Body of pancreas (tissue), 4 donors: ENCODE data around the gene ASTN1. TPM values are rescaled to one million over a fixed set of nuclear protein-coding genes. Genes with fewer than 3 reads are reported as not detected.

Experiments used
- ATAC-seq: fragments of 150-250 bp; one replicate; pipeline ENCODE4 v1.9.1; 2016
- DNase-seq, 4 donors: peaks; one replicate each; pipeline ENCODE4 v3.0.0-alpha.2; 2019
- H3K27ac ChIP-seq, 4 donors: fragments of 200-600 bp; sonication (generic); 1 replicate in 3 of 4; 2 replicates in 1 of 4; pipeline versions ENCODE4 v1.5.1 to v1.6.1; 2016 to 2019; ENCODE audit warnings: mild to moderate bottlenecking in 1 of 4, mixed read lengths in 1 of 4, moderate library complexity in 1 of 4
- H3K27me3 ChIP-seq, 2 donors: fragments of 200-600 bp; sonication (generic); one replicate each; pipeline ENCODE4 v1.6.0; 2016; ENCODE audit warnings: mild to moderate bottlenecking in 1 of 2
- H3K36me3 ChIP-seq, 2 donors: fragments of 200-600 bp; sonication (generic); replicated peaks in 1 of 2; 2 replicates each; pipeline ENCODE4 v1.5.1; 2016; ENCODE audit warnings: low read depth in 2 of 2; ENCODE audit not compliant: insufficient read depth in 1 of 2
- H3K4me1 ChIP-seq: fragments of 200-600 bp; sonication (generic); one replicate; pipeline ENCODE4 v1.6.0; 2016
- H3K4me3 ChIP-seq, 2 donors: fragments of 200-600 bp; sonication (generic); 1 replicate in 1 of 2; 2 replicates in 1 of 2; pipeline ENCODE4 v1.5.1; 2016 to 2019
- H3K9me3 ChIP-seq, 3 donors: fragments of 200-600 bp; sonication (generic); 1 replicate in 2 of 3; 2 replicates in 1 of 3; pipeline ENCODE4 v1.5.1; 2016
- CTCF ChIP-seq, 7 experiments: fragments of 450-650 bp in 4 of 7; fragments of 200-600 bp in 3 of 7; sonication (generic) in 3 of 7; IDR thresholded peaks; one replicate each; pipeline ENCODE4 v1.5.1; 2016 to 2019; ENCODE audit warnings: antibody characterized with exemption in 7 of 7
- POLR2A ChIP-seq, 3 donors: fragments of 450-650 bp; IDR thresholded peaks; one replicate each; pipeline ENCODE4 v1.6.1; 2016; ENCODE audit warnings: antibody characterized with exemption in 3 of 3, mild to moderate bottlenecking in 2 of 3
- WGBS, 2 donors: methylation state at CpG; one replicate each; pipeline ENCODE4 v1.1.5; 2017; 5-methylcytosine and 5-hydroxymethylcytosine counted together
- intact Hi-C: fragments of 100-400 bp; cut with DNase I; formaldehyde crosslinking; loops from one replicate; pipeline ENCODE4 v1.15.1; 2023
- total RNA-seq, 2 donors: library from RNA; depleted of rRNA; stranded (reverse); fragments of >200 nt; gene quantifications; one replicate each; pipeline ENCODE4 v1.1.0, GENCODE V29; 2016

ASTN1 gene
- total RNA-seq, 2 donors from 2014 or later, result 0.66 to 0.78 TPM

GRCh38 chr1:177132141-177132540 lies 32.4 kb downstream of the ASTN1 start:
- Histone ChIP-seq H3K27ac (no peak overlapping the region), H3K36me3 (no peaks in the 10 kb centered on the region), H3K4me3 (no peak overlapping the region), H3K9me3 (no peaks in the 10 kb centered on the region), H3K4me1 (no peaks in the 10 kb centered on the region), H3K27me3 (no peaks in the 10 kb centered on the region)
- WGBS, 2 donors, result 49 to 50% methylated on average over 2 of the region's 2 CpGs
- no peak for DNase-seq
- no peak for ATAC-seq
- TF ChIP-seq CTCF (IDR thresholded peaks at IDR 0.05) (no peak), POLR2A (IDR thresholded peaks at IDR 0.05) (no peak)
- intact Hi-C loops, result no loop called here

GRCh38 chr1:177131723-177132122 lies 32.8 kb downstream of the ASTN1 start:
- ATAC-seq, result no peak
- Histone ChIP-seq H3K9me3 (no peaks in the 10 kb centered on the region), H3K36me3 (no peaks in the 10 kb centered on the region), H3K4me1 (no peaks in the 10 kb centered on the region), H3K27ac (no peak overlapping the region), H3K27me3 (no peaks in the 10 kb centered on the region), H3K4me3 (no peak overlapping the region)
- intact Hi-C loops, result no loop called here
- DNase-seq, result no peak
- TF ChIP-seq CTCF (IDR thresholded peaks at IDR 0.05) (no peak), POLR2A (IDR thresholded peaks at IDR 0.05) (no peak)
- 42 to 55% methylated on average over 4 of the region's 4 CpGs for WGBS, 2 donors

DNA sequence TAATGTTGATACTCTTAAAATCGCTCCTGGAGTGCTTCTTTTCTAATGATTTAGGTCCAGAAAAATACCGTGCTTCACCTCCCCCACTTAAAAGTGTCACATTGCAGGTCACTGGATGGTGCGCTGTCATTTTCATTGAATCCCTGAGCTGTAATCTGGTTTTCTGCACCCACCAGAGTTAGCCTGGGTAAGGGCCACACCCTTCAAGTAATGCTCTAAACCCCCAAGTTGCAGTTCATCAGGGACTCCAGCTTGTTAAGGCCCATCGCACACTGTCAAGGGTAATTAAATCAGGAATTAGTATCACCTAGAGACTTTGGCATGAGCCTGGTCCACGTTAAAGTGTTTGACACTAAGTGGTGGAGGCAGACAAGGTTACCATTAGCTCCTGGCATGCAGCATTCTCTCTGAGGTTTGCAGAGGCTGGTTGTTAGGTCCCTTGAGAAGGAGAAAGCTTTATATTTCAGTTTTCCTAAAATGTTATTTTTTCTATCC lies 34.0 kb downstream of the ASTN1 start:
- TF ChIP-seq POLR2A (IDR thresholded peaks at IDR 0.05) (no peak), CTCF (IDR thresholded peaks at IDR 0.05) (no peak)
- intact Hi-C loops, result no loop called here

DNA sequence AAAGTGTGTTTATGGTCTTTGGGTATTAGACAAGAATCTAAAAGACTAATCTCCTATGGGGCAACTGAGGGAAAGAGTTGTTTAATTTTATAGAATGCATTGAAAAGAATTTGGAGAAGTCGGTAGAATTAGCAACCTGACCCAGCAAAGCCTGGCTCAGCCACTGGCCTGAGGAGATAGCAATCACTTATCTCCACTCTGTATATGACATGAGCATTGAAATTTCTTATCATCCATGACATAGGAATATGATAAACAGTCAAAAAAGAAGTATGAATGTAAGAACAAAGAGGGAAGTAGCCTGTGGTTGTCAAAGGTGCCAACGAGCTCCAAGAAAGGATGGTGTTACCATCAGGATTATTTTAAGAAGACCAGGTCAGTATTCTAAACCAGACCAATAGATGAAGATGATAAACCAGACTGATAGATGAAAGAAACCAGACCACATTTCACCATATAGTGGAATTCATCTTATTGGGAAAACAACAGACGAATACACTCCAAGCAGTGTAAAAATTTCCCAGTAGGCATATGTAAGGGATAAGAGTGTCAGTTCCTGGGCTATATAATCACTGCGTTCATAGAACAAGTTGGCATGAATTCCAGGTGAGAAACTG lies 35.7 kb downstream of the ASTN1 start:
- H3K9me3 ChIP-seq, result no peaks in the 10 kb centered on the region
- no peaks in the 10 kb centered on the region for H3K4me1 ChIP-seq
- H3K36me3 ChIP-seq, result no peaks in the 10 kb centered on the region
- no peak for ATAC-seq
- 62 to 63% methylated on average over 4 of the region's 4 CpGs for WGBS, 2 donors
- no peak overlapping the region for H3K27ac ChIP-seq
- TF ChIP-seq CTCF (IDR thresholded peaks at IDR 0.05), result no peak
- TF ChIP-seq POLR2A (IDR thresholded peaks at IDR 0.05), result no peak
- DNase-seq, result no peak
- no peak overlapping the region for H3K4me3 ChIP-seq
- intact Hi-C loops, result no loop called here
- H3K27me3 ChIP-seq, result no peaks in the 10 kb centered on the region

More for the DNA sequence above, 34.0 kb downstream of the ASTN1 start:
- H3K27ac ChIP-seq, result no peak overlapping the region
- H3K4me3 ChIP-seq, result no peak overlapping the region
- no peaks in the 10 kb centered on the region for H3K36me3 ChIP-seq
- no peak for ATAC-seq
- no peak for DNase-seq
- 76 to 80% methylated on average over 5 of the region's 5 CpGs for WGBS, 2 donors
- no peaks in the 10 kb centered on the region for H3K27me3 ChIP-seq
- H3K4me1 ChIP-seq, result no peaks in the 10 kb centered on the region
- H3K9me3 ChIP-seq, result no peaks in the 10 kb centered on the region

DNA sequence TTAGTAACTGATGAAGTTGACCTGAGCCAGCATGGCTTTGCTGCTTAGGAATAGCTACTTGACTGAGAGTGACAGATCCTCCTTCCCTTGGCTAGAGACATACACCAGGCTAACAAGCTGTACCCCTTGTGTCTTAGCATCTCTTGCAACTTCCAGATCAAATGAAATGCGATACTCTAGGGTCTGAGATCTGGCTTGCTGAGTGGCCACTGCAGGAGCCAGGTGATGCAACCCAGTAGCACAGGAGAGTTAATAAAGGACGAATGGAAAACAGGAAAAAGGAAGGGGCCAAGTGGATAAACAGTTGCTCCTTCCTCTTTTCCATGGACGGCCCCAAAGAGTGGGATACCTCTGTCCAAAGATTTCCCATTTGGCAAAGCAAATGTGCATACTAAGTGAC lies 38.2 kb downstream of the ASTN1 start:
- TF ChIP-seq CTCF (IDR thresholded peaks at IDR 0.05), result no peak
- TF ChIP-seq POLR2A (IDR thresholded peaks at IDR 0.05), result no peak
- intact Hi-C loops, result no loop called here
- WGBS, 2 donors, result 48 to 53% methylated on average over 3 of the region's 3 CpGs

More for the DNA sequence above, 38.2 kb downstream of the ASTN1 start:
- Histone ChIP-seq H3K9me3 (no peaks in the 10 kb centered on the region), H3K36me3 (no peaks in the 10 kb centered on the region), H3K27me3 (no peaks in the 10 kb centered on the region), H3K27ac (no peak overlapping the region), H3K4me1 (no peaks in the 10 kb centered on the region), H3K4me3 (no peak overlapping the region)
- DNase-seq (no peak), ATAC-seq (no peak)
